Cardiac fibroblast (primary cell): Measurements from ENCODE around the gene FRMD1.

Experiments used
- DNase-seq, 2 donors: peaks; one replicate each; pipeline versions ENCODE4 v3.0.0 to v3.0.0-alpha.2; 2010; ENCODE audit warnings: low read depth in 2 of 2
- H3K4me3 ChIP-seq, 2 donors: replicated peaks in 1 of 2; 1 replicate in 1 of 2; 2 replicates in 1 of 2; pipeline ENCODE4 v1.5.1; 2011; ENCODE audit warnings: low read depth in 2 of 2, low read length in 2 of 2, mild to moderate bottlenecking in 2 of 2, moderate library complexity in 1 of 2
- CTCF ChIP-seq: IDR thresholded peaks from one replicate; pipeline ENCODE4 v1.5.1; 2011; ENCODE audit warnings: low read depth, mild to moderate bottlenecking, low read length, inconsistent platforms

FRMD1 gene

GRCh38 chr6:168049277-168049676 lies 29.7 kb downstream of the FRMD1 start:
- no peak for DNase-seq
- H3K4me3 ChIP-seq: no peak overlapping the region
- no peak for TF ChIP-seq CTCF

- no peak for DNase-seq
- TF ChIP-seq CTCF: no peak
- H3K4me3 ChIP-seq: no peak overlapping the region
Observed at GRCh38 chr6:168048724-168049025, 30.3 kb downstream of the FRMD1 start.

GRCh38 chr6:168047841-168048723 lies 30.9 kb downstream of the FRMD1 start:
- DNase-seq: no peak
- H3K4me3 ChIP-seq: no peak overlapping the region
- no peak for TF ChIP-seq CTCF

- H3K4me3 ChIP-seq: no peak overlapping the region
- no peak for TF ChIP-seq CTCF
- no peak for DNase-seq
Observed at GRCh38 chr6:168046696-168047095, 32.3 kb downstream of the FRMD1 start.

- DNase-seq: peak in 1 of 2 donors; percentile 67
- no peak overlapping the region for H3K4me3 ChIP-seq
- TF ChIP-seq CTCF: no peak
Observed at GRCh38 chr6:168045706-168046620, 33.0 kb downstream of the FRMD1 start.

GRCh38 chr6:168045141-168045691 lies 33.8 kb downstream of the FRMD1 start:
- no peak for DNase-seq
- no peak for TF ChIP-seq CTCF
- no peak overlapping the region for H3K4me3 ChIP-seq
